HG03025 (cell line): ENCODE results near the gene MBD3L1.

Source experiments
- ATAC-seq: cut with Tn5 transposase; IDR thresholded peaks from one replicate; pipeline ENCODE4 v1.9.1; 2021; ENCODE audit warnings: mild to moderate bottlenecking, moderate library complexity; ENCODE audit not compliant: unreplicated experiment, low FRiP score

MBD3L1 gene

GRCh38 chr19:8877854-8878705 is 45.9 kb downstream of the MBD3L1 start:
- ATAC-seq, result no peak

GRCh38 chr19:8880868-8881488 is 48.8 kb downstream of the MBD3L1 start:
- ATAC-seq, result no peak

- no peak for ATAC-seq
Observed at GRCh38 chr19:8881512-8881911, 49.3 kb downstream of the MBD3L1 start.

- no peak for ATAC-seq
Observed at GRCh38 chr19:8884416-8884815, 52.2 kb downstream of the MBD3L1 start.

- ATAC-seq, result no peak
Observed at GRCh38 chr19:8887364-8887763, 55.2 kb downstream of the MBD3L1 start.

GRCh38 chr19:8890260-8890659 is 58.1 kb downstream of the MBD3L1 start:
- no peak for ATAC-seq
